OCI-LY7 (cell line): ENCODE data around the gene ALK.

Source experiments
- EZH2phosphoT487 ChIP-seq: fragments of 200-600 bp; sonication (generic); IDR thresholded peaks from 2 replicates; pipeline ENCODE4 v1.6.1; 2018; ENCODE audit warnings: low read depth, borderline replicate concordance, mild to moderate bottlenecking, mixed run types, antibody characterized with exemption, low read length, moderate library complexity, mixed read lengths
- TF ChIP-seq, protein P1 (sequence below): fragments of 200-600 bp; sonication (generic); conservative IDR thresholded peaks from 2 replicates; pipeline ENCODE4 v1.5.1; 2014; ENCODE audit warnings: mild to moderate bottlenecking, antibody characterized with exemption, low read length, moderate library complexity, mixed read lengths

- TF ChIP-seq, protein P1, sequence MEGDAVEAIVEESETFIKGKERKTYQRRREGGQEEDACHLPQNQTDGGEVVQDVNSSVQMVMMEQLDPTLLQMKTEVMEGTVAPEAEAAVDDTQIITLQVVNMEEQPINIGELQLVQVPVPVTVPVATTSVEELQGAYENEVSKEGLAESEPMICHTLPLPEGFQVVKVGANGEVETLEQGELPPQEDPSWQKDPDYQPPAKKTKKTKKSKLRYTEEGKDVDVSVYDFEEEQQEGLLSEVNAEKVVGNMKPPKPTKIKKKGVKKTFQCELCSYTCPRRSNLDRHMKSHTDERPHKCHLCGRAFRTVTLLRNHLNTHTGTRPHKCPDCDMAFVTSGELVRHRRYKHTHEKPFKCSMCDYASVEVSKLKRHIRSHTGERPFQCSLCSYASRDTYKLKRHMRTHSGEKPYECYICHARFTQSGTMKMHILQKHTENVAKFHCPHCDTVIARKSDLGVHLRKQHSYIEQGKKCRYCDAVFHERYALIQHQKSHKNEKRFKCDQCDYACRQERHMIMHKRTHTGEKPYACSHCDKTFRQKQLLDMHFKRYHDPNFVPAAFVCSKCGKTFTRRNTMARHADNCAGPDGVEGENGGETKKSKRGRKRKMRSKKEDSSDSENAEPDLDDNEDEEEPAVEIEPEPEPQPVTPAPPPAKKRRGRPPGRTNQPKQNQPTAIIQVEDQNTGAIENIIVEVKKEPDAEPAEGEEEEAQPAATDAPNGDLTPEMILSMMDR: no peak
- TF ChIP-seq EZH2phosphoT487: no peak
Measured at GRCh38 chr2:29351916-29352591, 569.3 kb downstream of the ALK start.
